HG03095 (cell line): ENCODE results near the gene SOX18.

Experiments used
- ATAC-seq: cut with Tn5 transposase; IDR thresholded peaks from one replicate; pipeline ENCODE4 v1.9.1; 2021; ENCODE audit warnings: moderate library complexity; ENCODE audit not compliant: unreplicated experiment

Gene SOX18

GRCh38 chr20:64069209-64069613, 19.8 kb upstream of the SOX18 start:
- no peak for ATAC-seq

GRCh38 chr20:64068386-64069208, 19.2 kb upstream of the SOX18 start:
- no peak for ATAC-seq

- no peak for ATAC-seq
Observed at GRCh38 chr20:64067733-64068307, 18.4 kb upstream of the SOX18 start.

- no peak for ATAC-seq
Observed at GRCh38 chr20:64067005-64067632, 17.7 kb upstream of the SOX18 start.

- ATAC-seq: peak; percentile 36
Observed at GRCh38 chr20:64065974-64066343, 16.5 kb upstream of the SOX18 start.

- no peak for ATAC-seq
Observed at GRCh38 chr20:64065062-64065973, 15.9 kb upstream of the SOX18 start.

GRCh38 chr20:64064145-64064698, 14.8 kb upstream of the SOX18 start:
- ATAC-seq: no peak

- peak; percentile 5 for ATAC-seq
Observed at GRCh38 chr20:64063389-64064144, 14.1 kb upstream of the SOX18 start.

- peak; percentile 71 for ATAC-seq
Observed at GRCh38 chr20:64062596-64063388, 13.4 kb upstream of the SOX18 start, which contains the start of gene TCEA2. Gene TCEA2 (plus strand): TSS chr20:64063198. CDS start chr20:64063313, 115 bp downstream.

- ATAC-seq: no peak
Observed at GRCh38 chr20:64062276-64062595, 12.8 kb upstream of the SOX18 start.

- no peak for ATAC-seq
Observed at GRCh38 chr20:64058536-64058935, 9.1 kb upstream of the SOX18 start.

GRCh38 chr20:64057628-64058498, 8.4 kb upstream of the SOX18 start:
- no peak for ATAC-seq

GRCh38 chr20:64056889-64057627, 7.6 kb upstream of the SOX18 start:
- no peak for ATAC-seq

GRCh38 chr20:64056639-64056888, 7.1 kb upstream of the SOX18 start:
- no peak for ATAC-seq

GRCh38 chr20:64055893-64056638, 6.6 kb upstream of the SOX18 start:
- ATAC-seq: no peak

GRCh38 chr20:64055396-64055892, 6.0 kb upstream of the SOX18 start:
- no peak for ATAC-seq
